Posterior cingulate gyrus (tissue), 11 donors: ENCODE data around the gene HBE1.
A peak's percentile ranks its signal among the peaks of the same experiment; 100 is the strongest.

Experiments used
- DNase-seq, 10 donors: peaks; one replicate each; pipeline versions ENCODE4 v3.0.0 to v3.0.0-alpha.2; 2020 to 2021; ENCODE audit warnings: mixed read lengths in 3 of 10
- intact Hi-C: fragments of 100-400 bp; cut with DNase I; formaldehyde crosslinking; loops from one replicate; pipeline ENCODE4 v1.15.1; 2023

HBE1 gene

DNA sequence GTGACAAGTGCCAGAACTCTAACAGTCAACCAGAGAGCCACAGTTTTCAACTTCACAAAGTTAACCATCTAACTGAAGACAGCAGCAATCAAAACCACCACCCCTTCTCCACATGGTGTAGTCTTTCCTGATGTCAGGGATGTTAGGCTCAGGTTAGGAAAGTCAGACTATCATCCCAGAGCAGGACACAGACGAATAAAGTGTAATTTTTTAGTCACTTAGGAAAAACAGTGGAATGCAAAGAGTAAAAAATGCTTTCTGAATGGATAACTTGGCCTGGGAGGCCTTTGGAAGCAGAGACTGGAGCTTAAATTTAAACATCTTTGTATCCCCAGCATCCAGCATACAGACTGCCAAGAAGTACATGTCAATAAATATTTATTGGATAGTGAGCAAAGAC lies 16.6 kb upstream of the HBE1 start:
- DNase-seq = no peak
- intact Hi-C loops = no loop called here

- no peak for DNase-seq
- intact Hi-C loops = no loop called here
Measured at GRCh38 chr11:5285703-5286340, 16.1 kb upstream of the HBE1 start.

GRCh38 chr11:5284637-5285036 lies 14.9 kb upstream of the HBE1 start:
- intact Hi-C loops = no loop called here
- no peak for DNase-seq

GRCh38 chr11:5283882-5284281 lies 14.1 kb upstream of the HBE1 start:
- intact Hi-C loops = no loop called here
- DNase-seq = no peak

- DNase-seq = no peak
- intact Hi-C loops = no loop called here
Measured at GRCh38 chr11:5283086-5283485, 13.3 kb upstream of the HBE1 start.

GRCh38 chr11:5282628-5283027 lies 12.9 kb upstream of the HBE1 start:
- intact Hi-C loops = no loop called here
- no peak for DNase-seq

GRCh38 chr11:5281596-5281995 lies 11.9 kb upstream of the HBE1 start:
- no peak for DNase-seq
- intact Hi-C loops = no loop called here

DNA sequence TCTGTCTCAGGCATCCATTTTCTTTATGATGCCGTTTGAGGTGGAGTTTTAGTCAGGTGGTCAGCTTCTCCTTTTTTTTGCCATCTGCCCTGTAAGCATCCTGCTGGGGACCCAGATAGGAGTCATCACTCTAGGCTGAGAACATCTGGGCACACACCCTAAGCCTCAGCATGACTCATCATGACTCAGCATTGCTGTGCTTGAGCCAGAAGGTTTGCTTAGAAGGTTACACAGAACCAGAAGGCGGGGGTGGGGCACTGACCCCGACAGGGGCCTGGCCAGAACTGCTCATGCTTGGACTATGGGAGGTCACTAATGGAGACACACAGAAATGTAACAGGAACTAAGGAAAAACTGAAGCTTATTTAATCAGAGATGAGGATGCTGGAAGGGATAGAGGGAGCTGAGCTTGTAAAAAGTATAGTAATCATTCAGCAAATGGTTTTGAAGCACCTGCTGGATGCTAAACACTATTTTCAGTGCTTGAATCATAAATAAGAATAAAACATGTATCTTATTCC lies 10.9 kb upstream of the HBE1 start:
- peak in 3 of 10 donors; percentile 7 to 80 (median 62) for DNase-seq
- intact Hi-C loops = no loop called here

- DNase-seq = no peak
- intact Hi-C loops = no loop called here
Measured at GRCh38 chr11:5279471-5280090, 9.8 kb upstream of the HBE1 start.

GRCh38 chr11:5277807-5278382 lies 8.2 kb upstream of the HBE1 start:
- intact Hi-C loops = no loop called here
- no peak for DNase-seq

- DNase-seq = no peak
- intact Hi-C loops = no loop called here
Measured at GRCh38 chr11:5276697-5277096, 7.0 kb upstream of the HBE1 start.

DNA sequence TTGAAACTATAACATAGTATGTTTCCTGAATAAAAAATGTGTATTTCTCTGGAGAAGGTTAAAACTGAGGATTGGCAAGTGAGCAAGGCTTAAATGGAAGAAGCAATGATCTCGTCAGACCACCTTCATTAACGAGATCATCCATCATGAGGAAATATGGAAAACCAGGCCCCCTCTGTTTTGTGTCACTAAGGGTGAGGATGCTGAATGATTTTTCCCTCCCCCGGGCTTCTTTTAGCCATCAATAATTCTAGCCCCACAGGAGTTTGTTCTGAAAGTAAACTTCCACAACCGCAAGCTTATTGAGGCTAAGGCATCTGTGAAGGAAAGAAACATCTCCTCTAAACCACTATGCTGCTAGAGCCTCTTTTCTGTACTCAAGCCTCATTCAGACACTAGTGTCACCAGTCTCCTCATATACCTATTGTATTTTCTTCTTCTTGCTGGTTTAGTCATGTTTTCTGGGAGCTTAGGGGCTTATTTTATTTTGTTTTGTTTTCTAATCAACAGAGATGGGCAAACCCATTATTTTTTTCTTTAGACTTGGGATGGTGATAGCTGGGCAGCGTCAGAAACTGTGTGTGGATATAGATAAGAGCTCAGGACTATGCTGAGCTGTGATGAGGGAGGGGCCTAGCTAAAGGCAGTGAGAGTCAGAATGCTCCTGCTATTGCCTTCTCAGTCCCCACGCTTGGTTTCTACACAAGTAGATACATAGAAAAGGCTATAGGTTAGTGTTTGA lies 5.8 kb upstream of the HBE1 start:
- intact Hi-C loops = no loop called here
- no peak for DNase-seq

DNA sequence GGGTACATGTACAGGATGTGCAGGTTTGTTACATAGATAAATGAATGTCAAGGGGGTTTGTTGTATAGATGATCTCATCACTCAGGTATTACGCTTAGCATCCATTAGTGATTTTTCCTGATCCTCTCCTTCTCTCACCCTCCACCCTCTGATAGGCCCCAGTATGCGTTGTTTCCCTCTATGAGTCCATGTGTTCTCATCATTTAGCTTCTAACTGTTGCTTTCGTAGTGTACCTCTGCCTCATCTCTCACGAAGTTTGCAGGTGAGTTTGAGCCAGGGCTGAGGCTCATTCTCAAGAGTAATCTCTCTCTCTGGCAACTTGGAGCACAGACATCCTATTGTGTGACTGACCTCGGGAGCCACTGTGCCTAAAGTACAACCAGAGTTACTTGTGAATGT lies 4.7 kb upstream of the HBE1 start:
- intact Hi-C loops = no loop called here
- no peak for DNase-seq

DNA sequence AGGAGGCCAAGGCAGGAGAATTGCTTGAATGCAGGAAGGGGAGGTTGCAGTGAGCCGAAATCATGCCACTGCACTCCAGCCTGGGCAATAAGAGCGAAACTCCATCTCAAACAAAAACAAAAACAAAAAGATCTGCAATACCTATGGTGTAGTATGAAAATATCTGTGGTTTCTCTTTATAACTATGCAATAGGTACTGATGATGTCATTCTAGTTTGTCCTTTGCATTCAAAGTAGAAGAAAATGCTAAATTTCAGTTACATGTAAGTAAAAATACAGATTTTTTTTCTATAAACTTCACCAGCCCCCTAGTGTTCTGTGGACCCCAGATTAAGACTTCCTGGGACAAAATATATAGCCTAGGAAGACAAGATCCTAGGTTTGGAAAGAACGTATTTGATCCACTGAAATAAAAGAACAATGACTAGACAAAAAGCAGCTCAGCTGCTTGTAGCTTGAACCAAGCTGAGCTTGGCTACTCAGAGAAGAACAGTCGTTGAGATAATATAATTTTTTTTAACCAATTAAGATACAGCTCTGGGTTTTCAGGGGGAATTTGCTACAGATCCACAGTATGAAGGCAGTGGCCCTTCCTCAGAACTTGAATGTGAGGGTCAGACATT lies 2.8 kb upstream of the HBE1 start:
- intact Hi-C loops = no loop called here
- DNase-seq = no peak

DNA sequence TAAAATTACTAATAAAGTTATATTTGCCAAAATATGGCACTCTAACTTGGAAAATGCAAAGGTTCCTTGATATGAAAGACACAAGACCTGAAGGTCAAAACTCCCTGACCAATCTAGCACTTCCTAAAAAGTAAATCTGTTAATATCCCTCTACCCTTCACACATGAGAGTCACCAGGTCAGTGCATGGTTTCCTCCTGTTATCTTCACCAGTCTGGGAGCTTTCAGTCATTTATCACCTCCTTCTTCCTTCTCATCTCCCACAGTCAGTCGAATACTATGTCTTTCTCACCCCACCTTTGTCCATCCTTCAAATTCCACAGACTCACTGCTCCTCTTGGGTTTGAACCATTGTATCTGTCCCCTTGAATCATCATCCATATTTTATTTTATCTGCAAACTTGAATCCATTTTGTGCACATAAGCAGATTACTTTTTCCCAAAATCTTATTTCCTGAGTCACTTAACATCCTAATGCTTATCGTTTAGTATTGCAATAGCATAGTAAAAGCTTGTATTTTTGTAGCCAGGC lies 2.6 kb downstream of the HBE1 start:
- intact Hi-C loops = no loop called here
- no peak for DNase-seq

DNA sequence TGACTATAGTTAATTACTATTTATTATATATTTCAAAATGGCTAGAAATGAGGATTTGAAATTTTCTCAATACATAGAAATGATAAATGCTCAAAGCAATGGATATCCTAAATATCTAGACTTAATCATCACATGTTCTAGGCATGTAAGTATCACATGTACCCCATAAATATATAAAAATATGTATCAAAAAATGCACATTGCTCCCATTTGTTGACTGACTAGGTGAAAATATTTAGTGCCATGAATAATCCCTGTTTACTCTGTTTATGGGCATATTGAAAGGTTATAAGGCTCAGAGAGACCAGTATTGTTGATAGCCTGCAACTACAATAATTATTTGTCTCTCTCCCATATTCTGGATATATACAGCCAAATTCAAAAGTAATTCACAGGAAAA lies 3.1 kb downstream of the HBE1 start:
- intact Hi-C loops = no loop called here
- no peak for DNase-seq

GRCh38 chr11:5265832-5266231 lies 3.9 kb downstream of the HBE1 start:
- no peak for DNase-seq
- intact Hi-C loops = no loop called here

DNA sequence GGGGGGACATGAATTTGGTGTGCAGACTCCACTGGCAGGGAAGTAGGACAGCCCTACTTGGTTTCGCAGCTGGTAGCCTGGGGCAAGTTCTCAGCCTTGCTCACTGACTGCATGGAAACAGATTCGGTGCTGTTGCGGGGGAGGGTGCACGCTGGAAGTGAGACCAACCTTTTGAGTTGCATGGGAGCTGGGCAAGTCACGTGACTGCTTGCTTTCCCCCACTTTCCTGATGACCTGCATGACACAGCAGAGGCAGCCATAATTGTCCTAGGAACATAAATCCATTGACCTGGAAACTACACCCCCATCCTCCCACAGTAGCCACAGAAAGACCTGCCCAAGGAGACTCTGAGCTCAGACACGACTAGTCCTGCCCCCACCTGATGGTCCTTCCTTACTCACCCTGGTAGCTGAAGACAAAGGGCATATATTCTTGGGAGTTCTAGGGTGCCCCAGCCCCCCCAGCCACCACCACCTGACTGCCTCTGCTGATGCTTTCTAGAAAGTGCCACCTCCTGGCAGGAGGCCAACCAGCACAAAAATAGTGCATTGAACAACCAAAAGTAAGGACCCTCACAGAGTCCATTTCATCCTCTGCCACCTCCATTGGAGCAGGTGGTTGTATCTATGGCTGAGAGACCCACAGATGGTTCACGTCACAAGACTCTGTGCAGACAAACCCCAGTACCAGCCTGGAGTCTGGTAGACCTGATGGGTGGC lies 11.0 kb downstream of the HBE1 start:
- DNase-seq = no peak
- intact Hi-C loops = no loop called here

DNA sequence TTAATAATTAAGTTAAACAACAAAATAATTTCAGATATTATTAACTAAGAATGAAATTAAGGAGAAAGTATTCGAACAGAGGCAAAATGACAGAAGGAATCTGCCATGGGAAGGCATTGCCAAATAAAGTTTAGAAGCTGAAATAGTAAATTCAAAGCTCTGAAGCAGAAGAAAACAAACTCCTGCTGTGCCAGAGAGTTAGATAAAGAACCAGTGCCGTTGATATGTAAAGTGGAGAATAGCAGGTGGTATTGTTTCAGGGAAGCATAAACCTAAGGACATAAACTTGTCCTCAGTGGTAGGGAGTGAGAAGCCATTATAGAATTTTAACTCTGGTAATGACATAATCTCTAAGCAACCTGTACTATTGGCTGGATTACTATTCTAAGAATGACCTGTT lies 12.4 kb downstream of the HBE1 start:
- no peak for DNase-seq
- intact Hi-C loops = no loop called here
